ENCODE results near the gene PARVG. TPM values are rescaled to one million over a fixed set of nuclear protein-coding genes. Genes with fewer than 3 reads are reported as not detected.

The PARVG gene
- total and polyA plus RNA-seq, 10 of the 15 experiments (the other 5 are each of a cell fraction or from before 2014, with no cell fraction given): 6.3 to 123 (median 71.9) TPM

DNA sequence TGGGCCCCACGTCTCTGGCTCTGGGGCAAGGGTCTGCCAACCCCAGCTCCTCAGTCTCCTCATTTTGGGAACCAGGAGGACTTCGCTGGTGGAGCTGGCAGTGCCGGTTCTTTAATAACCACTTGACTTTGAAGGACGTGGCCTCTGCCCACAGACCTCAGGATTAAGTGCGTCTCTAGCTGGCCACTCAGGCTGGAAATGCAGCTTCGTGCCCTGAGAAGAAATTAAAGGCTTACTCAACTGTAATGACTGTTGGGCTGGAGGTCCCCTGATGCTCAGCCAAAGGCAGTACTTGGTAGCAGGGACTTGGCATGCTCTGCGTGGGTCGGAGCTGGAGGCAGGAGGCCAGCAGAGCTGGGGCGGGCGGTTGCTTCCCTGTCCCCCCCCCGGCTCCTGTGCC lies 16.7 kb upstream of the PARVG start:
- in situ Hi-C loops (cut with MboI): no loop called here
- DNase-seq (ENCODE audit: low read depth, low spot score) (no peak), FAIRE-seq (no peak), ATAC-seq (no peak)
- no peaks in the 10 kb centered on the region for H3K79me2 ChIP-seq (ENCODE audit: control insufficient read depth, insufficient read depth, low read length)
- no peak for TF ChIP-seq NR2C1 (IDR thresholded peaks at IDR 0.05)
- no peak for TF ChIP-seq NFYA (IDR thresholded peaks at IDR 0.05; ENCODE audit: borderline replicate concordance, low read depth, low read length)
- no peak for TF ChIP-seq DPF2 (IDR thresholded peaks at IDR 0.05)
- TF ChIP-seq USF1 (IDR thresholded peaks at IDR 0.05; ENCODE audit: borderline replicate concordance, extremely low read length, insufficient read depth, low read depth, low read length): no peak
- TF ChIP-seq JUNB (IDR thresholded peaks at IDR 0.05): no peak
- TF ChIP-seq CREM (IDR thresholded peaks at IDR 0.05; ENCODE audit: low read depth): no peak
- TF ChIP-seq KDM1A (IDR thresholded peaks at IDR 0.05; ENCODE audit: borderline replicate concordance): no peak
- TF ChIP-seq TCF7 (IDR thresholded peaks at IDR 0.05; ENCODE audit: borderline replicate concordance): no peak
- no peak for TF ChIP-seq NFIC (IDR thresholded peaks at IDR 0.05; ENCODE audit: low read depth, low read length)
- no peak for TF ChIP-seq YBX1 (IDR thresholded peaks at IDR 0.05)
- no peak for TF ChIP-seq RBBP5 (conservative IDR thresholded peaks at IDR 0.05)
- H3K4me2 ChIP-seq (ENCODE audit: control insufficient read depth, insufficient read depth): no peak overlapping the region
- POLR2A ChIA-PET: interaction anchor here (1.0 kb wide), 1 partner anchor 18 kb away, joined by 3 read pairs; no protein-coding TSS in a partner anchor
- SMC1A ChIA-PET (ENCODE audit: uncharacterized antibody, unreplicated experiment): interaction anchor here (1.1 kb wide), 1 partner anchor 17 kb away, joined by 4 read pairs; the partner anchor contains the start of gene PARVG
- H3K27me3 ChIP-seq (replicated peaks in 1 of 2; ENCODE audit: control insufficient read depth in 2 of 2, insufficient read depth in 2 of 2, low read length in 1 of 2): no peaks in the 10 kb centered on the region
- no TSS peak for BruUV-seq (replicated peaks)
- H2AFZ ChIP-seq (ENCODE audit: control insufficient read depth, low read depth, low read length): no peak overlapping the region
- CTCF ChIA-PET: interaction anchor here (1.1 kb wide), 1 partner anchor 171 kb away, joined by 3 read pairs; no protein-coding TSS in a partner anchor
- RAD21 ChIA-PET (ENCODE audit: unreplicated experiment): no interaction called here
- no peaks in the 10 kb centered on the region for H4K20me1 ChIP-seq (ENCODE audit: control insufficient read depth, insufficient read depth)
- no peak overlapping the region for H3K9ac ChIP-seq (ENCODE audit: control insufficient read depth, insufficient read depth, low read length)
- H3K36me3 ChIP-seq (ENCODE audit: control insufficient read depth in 2 of 2, insufficient read depth in 2 of 2, low read length in 1 of 2): peaks cover 6 to 14% of the 10 kb centered on the region in 2 experiments; a peak in 3 of 4 replicates
- 85% methylated on average over 11 of the region's 11 CpGs for WGBS (ENCODE audit: insufficient coverage, insufficient replicate concordance, low lambda C conversion rate, missing lambda C conversion rate)
- no peak overlapping the region for H3K27ac ChIP-seq (ENCODE audit: control insufficient read depth, insufficient read depth)
- no peaks in the 10 kb centered on the region for H3K4me1 ChIP-seq (ENCODE audit: control insufficient read depth, insufficient read depth, low read length)
- intact Hi-C loops (cut with micrococcal nuclease; ENCODE audit: unreplicated experiment): no loop called here
- H3K4me3 ChIP-seq: no peak overlapping the region
- H3K9me3 ChIP-seq (replicated peaks; ENCODE audit: control insufficient read depth, insufficient read depth, low read length): no peaks in the 10 kb centered on the region

All from GM12878 (cell line).